ENCODE results near the gene INO80E.
A peak's percentile ranks its signal among the peaks of the same experiment; 100 is the strongest.
"Not testable (repeated sequence)": the region's sequence is repeated elsewhere in the genome, so short reads cannot be mapped to it uniquely, and the experiment has no call there.

The INO80E gene

GRCh38 chr16:29995911-29996765 is at the start of gene INO80E:
Gene INO80E (plus strand): TSS chr16:29996241. CDS start chr16:29996311, 70 bp downstream.
- peak; percentile 98 to 99 (median 99) for DNase-seq (ENCODE audit: low read depth in 3 of 3)

- DNase-seq (ENCODE audit: low read depth in 3 of 3), result no peak
These were observed 48.1 kb upstream of the INO80E start for GRCh38 chr16:29947897-29948296.

GRCh38 chr16:29950806-29951461 is 45.1 kb upstream of the INO80E start:
- DNase-seq (ENCODE audit: low read depth in 3 of 3), result no peak

GRCh38 chr16:29951625-29952365 is 44.2 kb upstream of the INO80E start:
- no peak for DNase-seq (ENCODE audit: low read depth in 3 of 3)

- no peak for DNase-seq (ENCODE audit: low read depth in 3 of 3)
These were observed 37.3 kb upstream of the INO80E start for GRCh38 chr16:29958756-29959155.

GRCh38 chr16:29959293-29959692 is 36.7 kb upstream of the INO80E start:
- DNase-seq (ENCODE audit: low read depth in 3 of 3), result no peak

GRCh38 chr16:29959821-29960220 is 36.2 kb upstream of the INO80E start:
- not testable (repeated sequence) for DNase-seq (ENCODE audit: low read depth in 3 of 3)

GRCh38 chr16:29961127-29961478 is 34.9 kb upstream of the INO80E start:
- no peak for DNase-seq (ENCODE audit: low read depth in 3 of 3)

GRCh38 chr16:29961479-29962343 is 34.3 kb upstream of the INO80E start, which contains the start of gene TMEM219:
Gene TMEM219 (plus strand): TSS chr16:29962079. CDS start chr16:29963144, 1,065 bp downstream.
- peak; percentile 86 to 88 (median 87) for DNase-seq (ENCODE audit: low read depth in 3 of 3)

GRCh38 chr16:29962344-29962994 is 33.6 kb upstream of the INO80E start:
- DNase-seq (ENCODE audit: low read depth in 3 of 3), result no peak

- DNase-seq (ENCODE audit: low read depth in 3 of 3), result no peak
These were observed 32.9 kb upstream of the INO80E start for GRCh38 chr16:29963021-29963743.

- DNase-seq (ENCODE audit: low read depth in 3 of 3), result no peak
These were observed 27.8 kb upstream of the INO80E start for GRCh38 chr16:29968205-29968604.

- DNase-seq (ENCODE audit: low read depth in 3 of 3), result no peak
These were observed 24.7 kb upstream of the INO80E start for GRCh38 chr16:29971304-29971703.

GRCh38 chr16:29972500-29972899 is 23.5 kb upstream of the INO80E start:
- no peak for DNase-seq (ENCODE audit: low read depth in 3 of 3)

- no peak for DNase-seq (ENCODE audit: low read depth in 3 of 3)
These were observed 23.1 kb upstream of the INO80E start for GRCh38 chr16:29972992-29973383.

- peak; percentile 93 to 97 (median 96) for DNase-seq (ENCODE audit: low read depth in 3 of 3)
These were observed 22.4 kb upstream of the INO80E start, which contains the start of gene TAOK2 for GRCh38 chr16:29973384-29974246. Gene TAOK2 (plus strand): TSS chr16:29973868. CDS start chr16:29977773, 3,905 bp downstream.

GRCh38 chr16:29974291-29975133 is 21.5 kb upstream of the INO80E start:
- DNase-seq (ENCODE audit: low read depth in 3 of 3), result no peak

- no peak for DNase-seq (ENCODE audit: low read depth in 3 of 3)
These were observed 20.9 kb upstream of the INO80E start for GRCh38 chr16:29975134-29975538.
